Erythroblast (primary cell): ENCODE measurements around the gene RHOT2.

ENCODE experiments used
- GATA1 ChIP-seq: IDR thresholded peaks from 2 replicates; pipeline ENCODE4 v1.6.1; 2011; ENCODE audit warnings: low read depth, mild to moderate bottlenecking, control low read depth, low read length, moderate library complexity
- POLR2A ChIP-seq: IDR thresholded peaks from 2 replicates; pipeline ENCODE4 v1.6.1; 2011; ENCODE audit warnings: mild to moderate bottlenecking, low read length

GRCh38 chr16:720447-720989 lies 52.6 kb downstream of the RHOT2 start:
- TF ChIP-seq POLR2A (no peak), GATA1 (no peak)
